Jurkat, Clone E6-1 (cell line): Measurements from ENCODE around the gene OR2T34.
"Not testable (repeated sequence)": the region's sequence is repeated elsewhere in the genome, so short reads cannot be mapped to it uniquely, and the experiment has no call there.

Source experiments
- DNase-seq: peaks from one replicate; pipeline ENCODE4 v3.0.0-alpha.2; 2011; ENCODE audit warnings: low read depth, low spot score
- H3K4me3 ChIP-seq: 2 replicates; pipeline ENCODE4 v1.5.1; 2011; ENCODE audit warnings: mild to moderate bottlenecking, low read length, control low read depth, moderate library complexity

The OR2T34 gene

GRCh38 chr1:248565530-248566373 lies 8.8 kb downstream of the OR2T34 start:
- not testable (repeated sequence) for H3K4me3 ChIP-seq, DNase-seq

GRCh38 chr1:248562672-248563071 lies 11.9 kb downstream of the OR2T34 start, which contains the start of gene OR2T29:
Gene OR2T29, minus strand, starts transcription at chr1:248562772. Its CDS starts 3,281 bp downstream, at chr1:248559491.
- not testable (repeated sequence) for H3K4me3 ChIP-seq, DNase-seq

GRCh38 chr1:248551027-248551426 lies 23.5 kb downstream of the OR2T34 start:
- not testable (repeated sequence) for DNase-seq, H3K4me3 ChIP-seq

- H3K4me3 ChIP-seq, DNase-seq: not testable (repeated sequence)
Measured at GRCh38 chr1:248547383-248547782, 27.2 kb downstream of the OR2T34 start.

- not testable (repeated sequence) for H3K4me3 ChIP-seq, DNase-seq
Measured at GRCh38 chr1:248537449-248537848, 37.1 kb downstream of the OR2T34 start.
